Panc1 (cell line): Measurements from ENCODE around the gene CPT2. TPM values are rescaled to one million over a fixed set of nuclear protein-coding genes. Genes with fewer than 3 reads are reported as not detected.

Source experiments
- ATAC-seq: fragments of 200-7000 bp; cut with Tn5 transposase; 2 replicates; pipeline ENCODE4 v1.9.1; 2020; ENCODE audit warnings: mild to moderate bottlenecking, moderate library complexity
- BruUV-seq: library from RNA; stranded (reverse); fragments of 400-500 nt; replicated peaks from 2 replicates; lab custom pipeline; 2021; lab: Mats Ljungman, UMichigan
- CTCF ChIA-PET: fragments of 300-600 bp; sonication (Branson Sonifier 250); formaldehyde crosslinking; loops from one replicate; lab custom pipeline; 2022; ENCODE audit warnings: antibody characterized with exemption; lab: Charles Lee
- POLR2A ChIA-PET: fragments of 300-600 bp; sonication (Branson Sonifier 250); formaldehyde crosslinking; loops from one replicate; lab custom pipeline; 2022; ENCODE audit warnings: antibody characterized with exemption; lab: Charles Lee
- DNase-seq: peaks from one replicate; pipeline ENCODE4 v3.0.0-alpha.2; 2010; ENCODE audit warnings: low read depth, low spot score
- H3K27ac ChIP-seq: 2 replicates; pipeline ENCODE4 v1.5.1; 2011; ENCODE audit warnings: mild to moderate bottlenecking, low read length, inconsistent platforms
- H3K27me3 ChIP-seq: fragments of 200-500 bp; sonication (Bioruptor generic); 2 replicates; pipeline ENCODE4 v1.6.0; 2014; ENCODE audit warnings: low read length, inconsistent platforms; ENCODE audit not compliant: control insufficient read depth, insufficient read depth
- H3K36me3 ChIP-seq: fragments of 200-500 bp; sonication (Bioruptor generic); 2 replicates; pipeline ENCODE4 v1.5.1; 2014; ENCODE audit warnings: inconsistent platforms, mild to moderate bottlenecking, low read length, moderate library complexity; ENCODE audit not compliant: control insufficient read depth, insufficient read depth
- H3K4me1 ChIP-seq: 2 replicates; pipeline ENCODE4 v1.5.1; 2011; ENCODE audit warnings: inconsistent platforms, mild to moderate bottlenecking, low read length, moderate library complexity; ENCODE audit not compliant: control insufficient read depth, insufficient read depth
- H3K4me3 ChIP-seq, 2 experiments: 2 replicates each; pipeline ENCODE4 v1.5.1; 2011 to 2012; ENCODE audit warnings: low read depth in 2 of 2, low read length in 2 of 2, mild to moderate bottlenecking in 2 of 2, inconsistent platforms in 1 of 2, moderate library complexity in 1 of 2
- H3K9me3 ChIP-seq: fragments of 200-500 bp; sonication (Bioruptor generic); 2 replicates; pipeline ENCODE4 v1.5.1; 2014; ENCODE audit warnings: low read depth, mild to moderate bottlenecking, inconsistent platforms, low read length, moderate library complexity; ENCODE audit not compliant: control insufficient read depth, insufficient read depth
- CTCF ChIP-seq: fragments of 450-650 bp; IDR thresholded peaks from 2 replicates; pipeline ENCODE4 v1.5.1; 2017; ENCODE audit warnings: mild to moderate bottlenecking
- POLR2AphosphoS5 ChIP-seq: IDR thresholded peaks from 2 replicates; pipeline ENCODE4 v1.6.1; 2012; ENCODE audit warnings: mild to moderate bottlenecking, low read depth, low read length, moderate library complexity
- REST ChIP-seq, 2 experiments: IDR thresholded peaks; 2 replicates each; pipeline ENCODE4 v1.6.1; 2011 to 2012; ENCODE audit warnings: low read depth in 2 of 2, control low read depth in 1 of 2, low read length in 1 of 2, mild to moderate bottlenecking in 1 of 2, moderate library complexity in 1 of 2; ENCODE audit not compliant: insufficient read depth in 1 of 2
- SIN3A ChIP-seq: IDR thresholded peaks from 2 replicates; pipeline ENCODE4 v1.6.1; 2012; ENCODE audit warnings: low read depth, mild to moderate bottlenecking, low read length, moderate library complexity, borderline replicate concordance; ENCODE audit not compliant: insufficient read depth
- TCF7L2 ChIP-seq: IDR thresholded peaks from 2 replicates; pipeline ENCODE4 v1.6.1; 2011; ENCODE audit warnings: mild to moderate bottlenecking, low read depth, low read length, inconsistent platforms
- in situ Hi-C: cut with HindIII; loops from 2 replicates; pipeline ENCODE4 v1.10.0; 2016; ENCODE audit warnings: low sequenced_read_pairs, low pct_unique_long_range_greater_than_20kb
- intact Hi-C: fragments of 100-400 bp; cut with micrococcal nuclease; formaldehyde crosslinking; loops from one replicate; pipeline ENCODE4 v1.10.0; 2022; ENCODE audit not compliant: unreplicated experiment
- total RNA-seq: library from RNA; stranded (reverse); gene quantifications from one replicate; pipeline ENCODE4 v1.2.1, GENCODE V29; 2021; ENCODE audit not compliant: unreplicated experiment

CPT2 gene
- total RNA-seq, 1 experiment from 2014 or later, result 18.9 TPM

GRCh38 chr1:53254011-53254640 is 57.5 kb downstream of the CPT2 start:
- in situ Hi-C loops (no loop called here), intact Hi-C loops (no loop called here)
- POLR2A ChIA-PET, result interaction anchor here (0.7 kb wide), 1 partner anchor 11 kb away, joined by 3 read pairs; no protein-coding TSS in a partner anchor
- ATAC-seq, result no peak
- no TSS peak for BruUV-seq
- no peak overlapping the region for H3K4me3 ChIP-seq
- no peaks in the 10 kb centered on the region; the same call in none of the 2 replicates for H3K36me3 ChIP-seq
- TF ChIP-seq SIN3A (no peak), TCF7L2 (no peak), POLR2AphosphoS5 (no peak), REST (IDR thresholded peaks at IDR 0.05; ENCODE audit: insufficient read depth in 1 of 2, low read depth in 2 of 2, low read length in 1 of 2) (no peak), CTCF (no peak)
- no peaks in the 10 kb centered on the region for H3K9me3 ChIP-seq
- no peak for DNase-seq
- H3K27ac ChIP-seq, result no peak overlapping the region
- H3K27me3 ChIP-seq, result no peaks in the 10 kb centered on the region
- CTCF ChIA-PET, result no interaction called here
- H3K4me1 ChIP-seq, result no peaks in the 10 kb centered on the region

GRCh38 chr1:53255031-53255430 is 58.4 kb downstream of the CPT2 start:
- ChIA-PET CTCF (no interaction called here), POLR2A (no interaction called here)
- Histone ChIP-seq H3K27me3 (no peaks in the 10 kb centered on the region), H3K4me3 (no peak overlapping the region), H3K9me3 (no peaks in the 10 kb centered on the region), H3K4me1 (no peaks in the 10 kb centered on the region), H3K27ac (no peak overlapping the region), H3K36me3 (no peaks in the 10 kb centered on the region; the same call in none of the 2 replicates)
- no peak for TF ChIP-seq SIN3A
- no peak for TF ChIP-seq TCF7L2
- TF ChIP-seq POLR2AphosphoS5, result no peak
- TF ChIP-seq REST (IDR thresholded peaks at IDR 0.05; ENCODE audit: insufficient read depth in 1 of 2, low read depth in 2 of 2, low read length in 1 of 2), result no peak
- no peak for TF ChIP-seq CTCF
- ATAC-seq (no peak), DNase-seq (no peak)
- BruUV-seq, result no TSS peak
- in situ Hi-C loops (no loop called here), intact Hi-C loops (no loop called here)
